Dedifferentiated amniotic fluid mesenchymal stem cell (primary cell): ENCODE results near the gene RMND5A.

Experiments used
- DNase-seq: peaks from one replicate; pipeline ENCODE4 v3.0.0-alpha.2; 2016; ENCODE audit errors: extremely low spot score

Gene RMND5A

DNA sequence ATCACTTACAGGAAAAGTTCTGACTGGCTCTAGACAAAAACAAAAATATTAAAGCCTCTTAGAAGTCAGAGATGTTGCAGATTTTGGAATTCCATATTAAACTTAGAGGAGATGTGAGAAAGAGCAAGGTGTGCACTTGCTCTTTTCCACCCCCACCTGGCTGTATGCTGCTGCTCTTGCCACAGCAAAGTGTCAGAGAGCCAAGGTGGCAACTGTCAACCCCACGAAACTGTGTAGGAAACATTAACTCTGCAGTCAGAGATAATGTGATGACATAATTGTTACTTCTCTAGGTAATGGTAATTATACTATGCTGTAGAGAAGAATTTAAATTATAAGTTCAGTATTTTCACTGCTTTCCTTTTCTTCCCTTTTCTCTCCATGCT is 45.2 kb downstream of the RMND5A start:
- no peak for DNase-seq

GRCh38 chr2:86768189-86768949 is 48.3 kb downstream of the RMND5A start:
- no peak for DNase-seq

GRCh38 chr2:86769838-86770237 is 49.7 kb downstream of the RMND5A start:
- no peak for DNase-seq

DNA sequence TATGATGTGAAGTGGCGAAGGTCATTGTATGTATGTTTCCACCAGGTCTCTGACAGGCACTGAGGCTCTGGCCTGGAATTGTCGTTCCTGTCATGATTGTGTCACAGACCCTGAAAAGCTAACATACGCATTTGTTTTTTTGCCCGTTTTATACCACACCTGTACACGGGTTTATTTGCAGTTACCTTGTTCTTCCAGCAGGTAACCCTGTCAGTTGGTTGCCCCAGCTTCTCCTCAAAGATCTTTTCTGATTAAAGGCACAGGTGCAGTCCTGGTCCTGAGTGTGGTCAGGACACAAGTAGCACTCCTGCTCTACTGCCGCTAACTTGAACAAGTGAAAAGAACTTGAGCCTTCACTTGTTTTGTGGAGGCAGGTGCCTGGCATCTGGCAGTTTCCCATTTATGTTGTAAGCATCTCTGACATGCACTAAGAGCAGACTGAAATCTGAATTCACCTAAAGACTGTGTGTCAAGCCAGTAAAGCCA is 50.8 kb downstream of the RMND5A start:
- DNase-seq: no peak

DNA sequence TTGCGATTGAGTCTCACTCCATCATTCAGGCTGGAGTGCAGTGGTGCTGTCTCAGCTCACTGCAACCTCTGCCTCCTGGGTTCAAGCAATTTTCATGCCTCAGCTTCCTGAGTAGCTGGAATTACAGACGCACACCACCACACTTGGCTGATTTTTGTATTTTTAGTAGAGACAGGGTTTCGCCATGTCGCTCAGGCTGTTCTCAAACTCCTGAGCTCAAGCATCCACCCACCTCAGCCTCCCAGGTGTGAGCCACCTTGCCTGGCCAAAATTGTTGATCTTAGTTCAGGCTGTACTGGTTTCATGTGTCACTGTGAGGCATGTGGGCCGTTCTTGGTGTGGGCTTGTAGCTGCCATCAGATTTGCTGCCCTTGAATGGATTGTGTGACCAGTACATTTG is 52.5 kb downstream of the RMND5A start:
- no peak for DNase-seq

DNA sequence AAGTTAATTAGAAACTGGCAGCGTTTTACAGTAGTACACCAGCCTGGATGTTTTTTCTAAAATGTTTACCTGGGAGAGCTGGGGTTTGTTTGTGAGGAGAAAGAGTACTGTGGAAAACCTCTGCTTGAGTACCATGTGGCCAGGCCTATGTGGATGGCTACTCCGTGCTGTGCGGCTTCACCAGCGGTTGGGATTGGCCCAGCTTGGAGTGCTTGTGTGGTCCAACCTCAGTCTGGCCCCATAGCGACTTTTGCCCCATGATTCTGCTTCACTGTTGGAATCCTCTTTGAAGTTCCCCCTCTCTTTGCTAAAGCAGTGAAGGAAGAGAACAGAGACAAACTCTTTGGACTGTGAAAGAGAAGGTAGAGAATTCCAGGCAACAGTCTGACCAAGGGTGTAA is 54.8 kb downstream of the RMND5A start:
- no peak for DNase-seq

DNA sequence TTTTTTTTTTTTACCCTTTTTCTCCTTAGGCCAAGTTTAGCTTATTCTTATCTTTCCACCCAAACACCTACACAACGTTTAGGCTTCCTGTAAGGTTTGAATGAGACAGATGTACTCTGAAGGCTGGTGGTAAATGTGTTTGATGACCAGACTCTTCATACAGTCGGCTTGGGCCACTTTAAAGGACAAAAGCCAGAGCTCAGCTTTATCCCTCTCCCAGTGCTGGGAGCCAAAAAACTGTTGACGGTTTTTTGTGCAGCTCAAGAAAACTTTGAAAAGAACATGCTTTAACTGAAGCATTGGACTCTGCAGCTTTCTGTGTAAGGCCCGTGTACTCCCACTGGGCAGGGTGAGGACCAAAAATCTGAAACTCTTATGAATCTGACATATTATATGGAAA is 55.2 kb downstream of the RMND5A start:
- DNase-seq: no peak

DNA sequence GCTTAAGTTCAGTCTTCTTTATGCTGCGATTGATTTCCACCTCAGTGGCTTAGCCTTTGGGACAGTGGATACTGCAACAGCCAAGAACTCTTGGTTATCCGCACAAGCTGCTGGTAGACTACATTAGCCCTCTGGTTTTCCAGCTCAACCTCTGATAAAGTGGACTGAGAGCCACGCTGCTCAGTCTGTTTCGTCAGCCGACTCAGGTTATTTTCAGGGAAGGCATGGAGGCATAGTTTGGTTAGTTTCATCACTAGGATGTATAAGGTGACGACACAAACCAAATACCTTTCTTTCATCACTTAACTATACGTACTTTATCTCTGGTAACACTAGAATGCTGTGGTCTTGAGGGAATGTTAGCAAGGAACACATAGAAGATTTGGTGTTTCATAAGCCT is 56.4 kb downstream of the RMND5A start:
- no peak for DNase-seq

- no peak for DNase-seq
These were observed 58.9 kb downstream of the RMND5A start for GRCh38 chr2:86778957-86779356.

DNA sequence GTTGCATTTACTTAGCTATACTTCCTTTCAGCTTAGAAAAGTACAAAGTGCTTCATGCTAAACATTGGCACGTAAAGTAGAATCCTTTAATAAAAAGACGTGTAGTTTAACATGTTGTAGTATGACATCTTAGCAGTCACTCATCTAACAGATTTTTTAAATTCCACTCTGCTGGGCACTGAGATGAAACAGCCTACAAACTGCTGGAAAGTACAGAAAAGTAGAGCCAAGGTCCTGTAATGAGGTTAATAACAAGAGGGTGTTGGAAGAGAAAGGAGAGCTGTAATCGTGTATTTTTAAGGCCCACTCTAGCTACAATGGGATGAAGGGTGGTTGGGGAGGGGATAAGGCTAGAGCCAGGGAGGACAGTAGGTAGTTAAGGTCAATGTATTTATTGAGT is 59.9 kb downstream of the RMND5A start:
- DNase-seq: no peak

DNA sequence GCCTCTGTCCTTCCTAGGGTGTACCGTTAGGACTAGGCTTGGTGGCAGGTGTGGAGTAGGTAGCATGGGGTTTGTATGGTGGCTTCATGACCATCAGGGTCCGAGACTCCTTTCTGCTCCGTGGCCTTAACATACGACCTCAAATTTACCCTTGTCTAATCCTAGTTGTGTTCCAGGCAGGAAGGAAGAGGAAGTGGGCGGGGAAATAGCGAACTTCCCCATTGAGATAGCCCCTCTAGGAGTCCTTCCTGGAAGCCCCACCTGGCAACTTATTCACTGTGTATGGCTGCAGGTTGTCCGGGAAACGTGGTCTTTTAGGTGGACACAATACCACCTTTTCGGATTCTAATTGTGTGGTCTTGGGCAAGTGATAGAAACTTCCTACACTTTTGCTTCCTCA is 61.3 kb downstream of the RMND5A start:
- no peak for DNase-seq

- no peak for DNase-seq
These were observed 62.7 kb downstream of the RMND5A start for GRCh38 chr2:86782748-86783147.

GRCh38 chr2:86783615-86784339 is 63.7 kb downstream of the RMND5A start:
- DNase-seq: no peak

GRCh38 chr2:86785456-86785855 is 65.4 kb downstream of the RMND5A start:
- no peak for DNase-seq

DNA sequence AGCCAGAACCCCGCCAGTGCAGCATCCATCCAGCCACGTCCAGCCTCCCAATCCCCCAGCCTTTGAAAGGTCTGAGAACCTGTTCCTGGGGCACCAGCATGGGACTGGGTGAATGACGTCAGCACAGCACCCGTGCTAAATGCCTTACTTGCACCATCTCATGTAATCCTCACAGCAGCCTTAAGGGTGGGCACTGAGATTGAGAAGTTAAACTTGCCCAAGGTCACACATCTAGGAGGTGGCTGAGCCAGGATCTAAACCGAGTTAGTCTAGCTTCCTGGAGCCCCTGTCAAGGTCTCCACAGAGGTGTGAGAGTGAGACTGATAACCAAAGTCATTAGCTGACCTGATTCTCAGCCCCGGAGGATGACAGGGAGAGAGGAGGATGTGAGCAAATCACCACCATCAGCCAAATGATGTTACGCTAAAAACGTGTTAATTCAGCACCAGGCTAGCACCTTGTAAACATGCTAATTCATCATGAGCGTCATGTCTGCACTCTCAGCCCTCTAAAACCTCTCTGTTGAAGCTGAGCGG is 66.0 kb downstream of the RMND5A start:
- DNase-seq: no peak

DNA sequence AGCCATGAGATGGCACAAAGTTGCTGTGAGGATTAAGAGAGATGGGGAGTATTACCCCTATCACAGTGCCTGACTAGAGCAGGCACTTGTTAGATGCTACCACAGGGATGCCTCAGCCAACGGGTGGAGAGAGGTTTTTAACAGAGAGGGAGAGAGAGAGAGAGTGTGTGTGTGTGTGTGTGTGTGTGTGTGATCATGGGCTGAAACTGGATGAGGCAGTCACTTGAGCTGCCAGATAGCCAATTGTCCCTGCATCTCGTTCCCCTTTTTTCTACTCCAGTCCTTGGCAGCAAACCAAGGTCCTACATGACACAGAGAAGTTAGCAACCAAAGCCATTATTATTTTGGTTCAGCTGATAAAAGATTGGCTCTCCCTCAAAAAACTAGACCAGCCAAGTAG is 67.6 kb downstream of the RMND5A start:
- no peak for DNase-seq

DNA sequence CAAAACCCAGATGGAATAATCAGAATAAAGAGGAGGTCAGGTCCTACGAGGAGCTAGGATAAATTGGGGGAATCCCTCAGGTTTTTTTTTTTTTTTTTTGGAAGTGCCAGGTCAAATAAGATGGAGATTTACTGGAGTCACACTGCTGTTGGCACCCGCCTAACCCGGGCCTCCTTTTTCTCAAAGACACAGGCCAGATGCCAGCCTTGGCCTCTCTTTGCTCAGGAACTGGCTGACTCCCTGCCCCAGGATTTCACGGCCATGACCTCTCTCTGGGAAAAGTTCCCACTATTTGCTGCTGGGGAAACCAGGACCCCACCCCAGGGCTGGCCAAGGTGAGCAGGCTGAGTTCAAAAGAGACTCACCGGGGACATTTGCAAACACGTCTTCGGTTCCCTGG is 68.1 kb downstream of the RMND5A start:
- no peak for DNase-seq

GRCh38 chr2:86788881-86789686 is 69.0 kb downstream of the RMND5A start:
- DNase-seq: no peak

GRCh38 chr2:86789687-86790133 is 69.6 kb downstream of the RMND5A start:
- no peak for DNase-seq

DNA sequence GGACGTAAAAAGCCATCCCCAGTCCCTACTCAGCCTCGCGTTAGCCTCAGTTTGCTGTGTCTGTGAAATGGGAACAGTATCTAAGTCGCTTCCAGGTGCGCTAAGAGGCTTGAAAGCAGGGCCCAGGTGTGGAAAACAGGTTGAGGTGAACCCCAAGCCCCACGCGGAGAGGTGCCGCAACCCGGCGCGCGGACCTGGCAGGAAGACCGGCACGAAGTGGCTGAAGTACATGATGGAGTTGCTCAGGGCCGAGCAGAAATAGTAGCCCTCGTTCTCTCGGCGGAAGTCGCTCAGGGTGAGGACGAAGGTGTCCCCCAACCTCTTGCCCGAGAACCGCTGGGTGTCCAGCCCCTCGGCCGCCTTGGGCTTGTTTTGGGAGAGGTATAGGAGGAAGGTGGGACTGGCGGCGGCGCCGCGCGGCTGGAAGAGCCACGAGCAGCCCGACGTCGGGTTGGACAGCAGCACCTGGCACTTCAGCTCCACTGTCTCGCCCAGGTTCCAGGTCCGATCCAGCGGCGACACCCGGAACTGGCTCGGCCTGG is 70.1 kb downstream of the RMND5A start:
- DNase-seq: no peak

DNA sequence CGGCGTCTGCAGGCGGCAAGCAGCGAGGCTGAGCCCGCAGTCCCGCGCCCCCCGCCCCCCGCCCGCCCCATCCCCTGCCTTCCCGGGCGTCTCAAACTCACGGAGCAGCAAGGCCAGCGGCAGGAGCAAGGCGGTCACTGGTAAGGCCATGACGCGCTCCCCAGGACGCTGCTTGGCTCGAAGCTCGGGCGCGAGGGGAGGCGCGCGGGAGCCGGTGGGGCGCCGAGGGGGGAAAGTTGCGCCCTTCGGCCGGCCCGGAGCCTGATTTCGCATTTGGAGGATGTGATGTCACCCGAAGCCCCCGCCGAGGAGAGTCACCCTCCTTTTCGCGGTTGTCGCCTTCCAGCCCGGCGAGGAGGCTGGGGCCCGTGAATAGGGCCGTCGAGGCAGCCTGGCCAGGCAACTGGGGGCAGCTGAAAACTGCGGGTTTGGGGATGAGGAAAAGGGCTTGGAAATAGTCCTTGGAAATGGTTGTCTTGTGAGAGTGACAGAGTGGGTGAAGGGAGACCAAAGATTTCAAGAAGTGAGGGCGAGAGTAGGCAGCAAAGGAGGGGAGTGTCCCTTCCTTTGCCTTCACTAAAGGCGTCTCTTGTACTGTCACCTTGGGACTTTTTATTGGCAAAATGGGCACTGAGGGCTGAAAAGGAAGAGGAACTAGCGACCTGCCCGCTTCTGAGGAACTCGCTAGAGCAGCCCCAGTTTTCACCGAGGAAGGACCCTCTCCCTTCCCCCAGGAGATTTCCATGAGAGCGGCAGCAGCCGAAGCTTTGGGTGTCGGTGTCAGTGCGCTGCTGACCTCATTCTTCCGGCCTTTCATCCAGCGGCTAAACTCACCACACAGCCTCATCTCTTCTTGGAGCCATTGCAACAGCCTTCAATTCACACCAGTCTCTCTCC is 70.8 kb downstream of the RMND5A start, which contains the start of gene CD8A:
Gene CD8A (minus strand): TSS at position 238 of the 897 bp plus-strand sequence. CDS start 88 bp downstream, at position 150.
- no peak for DNase-seq
